ENCODE data around the gene TENM4.

DNA sequence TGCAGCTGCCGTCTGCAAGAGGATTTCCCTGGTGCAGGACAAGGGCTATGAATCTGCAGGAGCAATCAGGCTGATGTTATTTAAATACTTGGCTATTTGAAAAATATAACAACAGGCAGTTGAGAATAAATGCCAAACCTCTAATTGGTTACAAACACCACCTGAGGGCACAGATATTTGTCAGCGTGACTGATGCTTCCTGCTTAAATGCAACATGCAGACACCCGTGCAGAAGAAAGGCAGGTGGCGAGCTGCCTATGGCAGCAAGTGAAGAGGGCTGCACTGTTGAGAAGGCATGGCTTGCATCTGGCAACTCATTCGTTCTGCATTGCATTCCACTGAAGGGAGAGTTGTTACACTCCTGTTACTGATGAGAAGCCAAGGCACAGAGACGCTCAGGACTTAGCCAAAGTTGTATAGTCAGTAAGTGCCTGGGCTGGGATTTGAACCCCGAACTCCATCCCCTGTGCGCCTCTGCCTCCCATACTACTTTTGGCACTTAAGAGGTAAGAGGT is 350.6 kb downstream of the TENM4 start:
- TF ChIP-seq FOXK2 (IDR thresholded peaks at IDR 0.05), result no peak
- no peak for TF ChIP-seq FOXA1 (IDR thresholded peaks at IDR 0.05)
- TF ChIP-seq, protein P1, sequence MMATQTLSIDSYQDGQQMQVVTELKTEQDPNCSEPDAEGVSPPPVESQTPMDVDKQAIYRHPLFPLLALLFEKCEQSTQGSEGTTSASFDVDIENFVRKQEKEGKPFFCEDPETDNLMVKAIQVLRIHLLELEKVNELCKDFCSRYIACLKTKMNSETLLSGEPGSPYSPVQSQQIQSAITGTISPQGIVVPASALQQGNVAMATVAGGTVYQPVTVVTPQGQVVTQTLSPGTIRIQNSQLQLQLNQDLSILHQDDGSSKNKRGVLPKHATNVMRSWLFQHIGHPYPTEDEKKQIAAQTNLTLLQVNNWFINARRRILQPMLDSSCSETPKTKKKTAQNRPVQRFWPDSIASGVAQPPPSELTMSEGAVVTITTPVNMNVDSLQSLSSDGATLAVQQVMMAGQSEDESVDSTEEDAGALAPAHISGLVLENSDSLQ (IDR thresholded peaks at IDR 0.05), result no peak
- no peak for TF ChIP-seq FOXM1 (IDR thresholded peaks at IDR 0.05; ENCODE audit: borderline replicate concordance)
- TF ChIP-seq LEF1 (IDR thresholded peaks at IDR 0.05; ENCODE audit: borderline replicate concordance), result no peak
- no peak for TF ChIP-seq ELF4 (IDR thresholded peaks at IDR 0.05)
- TF ChIP-seq BHLHE40 (IDR thresholded peaks at IDR 0.05; ENCODE audit: borderline replicate concordance), result no peak
- TF ChIP-seq TARDBP (IDR thresholded peaks at IDR 0.05), result no peak
- no peak for TF ChIP-seq ARNT (IDR thresholded peaks at IDR 0.05)
- TF ChIP-seq L3MBTL2 (conservative IDR thresholded peaks at IDR 0.05), result no peak
- no peak for TF ChIP-seq SUZ12 (IDR thresholded peaks at IDR 0.05)

Data from HEK293T (cell line).